GM12878 (cell line): ENCODE data around the gene GABBR1. TPM values are rescaled to one million over a fixed set of nuclear protein-coding genes. Genes with fewer than 3 reads are reported as not detected.

Source experiments
- BHLHE40 ChIP-seq, 2 experiments: fragments of 450-650 bp in 1 of 2; IDR thresholded peaks; 2 replicates each; pipeline ENCODE4 v1.6.1; 2011 to 2017; ENCODE audit warnings: low read depth in 2 of 2, borderline replicate concordance in 1 of 2, improper control_type of control experiment in 1 of 2, low read length in 1 of 2, mild to moderate bottlenecking in 1 of 2
- ETV6 ChIP-seq, 2 experiments: fragments of 450-650 bp in 1 of 2; IDR thresholded peaks in 1 of 2; conservative IDR thresholded peaks in 1 of 2; 2 replicates each; pipeline ENCODE4 v1.6.1; 2014; ENCODE audit warnings: antibody characterized with exemption in 1 of 2, borderline replicate concordance in 1 of 2, low read depth in 1 of 2, mild to moderate bottlenecking in 1 of 2, moderate library complexity in 1 of 2
- FOS ChIP-seq: IDR thresholded peaks from 3 replicates; pipeline ENCODE4 v1.6.1; 2011; ENCODE audit warnings: borderline replicate concordance; ENCODE audit not compliant: insufficient read length; ENCODE audit errors: extremely low read depth
- KDM1A ChIP-seq: fragments of 200-600 bp; sonication (generic); IDR thresholded peaks from 2 replicates; pipeline ENCODE4 v1.6.1; 2016; ENCODE audit warnings: borderline replicate concordance
- MLLT1 ChIP-seq: fragments of 450-650 bp; IDR thresholded peaks from 2 replicates; pipeline ENCODE4 v1.6.1; 2016; ENCODE audit warnings: mild to moderate bottlenecking
- MTA2 ChIP-seq: fragments of 450-650 bp; IDR thresholded peaks from 2 replicates; pipeline ENCODE4 v1.6.1; 2016; ENCODE audit warnings: low read depth, mild to moderate bottlenecking, moderate library complexity
- RELB ChIP-seq: fragments of 450-650 bp; IDR thresholded peaks from 2 replicates; pipeline ENCODE4 v1.6.1; 2017; ENCODE audit warnings: low read depth, mild to moderate bottlenecking, moderate library complexity
- REST ChIP-seq: IDR thresholded peaks from 2 replicates; pipeline ENCODE4 v1.6.1; 2012; ENCODE audit warnings: mild to moderate bottlenecking, low read depth, low read length
- SIN3A ChIP-seq: IDR thresholded peaks from 2 replicates; pipeline ENCODE4 v1.6.1; 2012; ENCODE audit warnings: low read depth, low read length, improper control_type of control experiment
- polyA plus RNA-seq, 11 experiments: library from polyadenylated mRNA; depleted of rRNA in 4 of 11; unstranded in 6 of 11; stranded (reverse) in 5 of 11; fragments of >200 nt; fragmentation: Nextera tagmentation in 4 of 11; fragmentation: Illumina TruSeq in 1 of 11; extraction: Ambion mirVana in 4 of 11; extraction: Trizol in 1 of 11; gene quantifications; 1 replicate in 1 of 11; 2 replicates in 10 of 11; pipeline versions ENCODE4 v1.2.1 to v1.2.3, GENCODE V29; 2011 to 2016; ENCODE audit warnings: inconsistent platforms in 2 of 11, missing spikeins in 2 of 11, low read depth in 1 of 11
- total RNA-seq, 4 experiments: library from RNA; depleted of rRNA in 3 of 4; stranded (reverse); fragments of >200 nt in 3 of 4; fragmentation: Illumina TruSeq in 1 of 4; extraction: Trizol in 1 of 4; gene quantifications; 2 replicates each; pipeline versions ENCODE4 v1.2.1 to v1.2.3, GENCODE V29; 2013 to 2021

The GABBR1 gene
- total and polyA plus RNA-seq, 10 of the 15 experiments (the other 5 are each of a cell fraction or from before 2014, with no cell fraction given) = 0.11 to 5.2 (median 1.0) TPM

GRCh38 chr6:29558439-29559079 lies 74.4 kb downstream of the GABBR1 start (continued):
- TF ChIP-seq RELB (no peak), SIN3A (no peak), KDM1A (no peak), BHLHE40 (IDR thresholded peaks at IDR 0.05; ENCODE audit: borderline replicate concordance in 1 of 2, low read depth in 2 of 2, low read length in 1 of 2) (no peak), MLLT1 (peak; percentile 90), ETV6 (conservative IDR thresholded peaks at IDR 0.05 in 1 of 2, IDR thresholded peaks at IDR 0.05 in 1 of 2; ENCODE audit: borderline replicate concordance in 1 of 2, low read depth in 1 of 2) (no peak), REST (no peak), MTA2 (no peak), FOS (no peak)
